GM12891 (cell line): ENCODE data around the gene CNOT3.

ENCODE experiments used
- PAX5 ChIP-seq: IDR thresholded peaks from 2 replicates; pipeline ENCODE4 v1.6.1; 2011; ENCODE audit warnings: low read length, moderate library complexity, mild to moderate bottlenecking; ENCODE audit not compliant: insufficient read depth, severe bottlenecking
- POLR2A ChIP-seq: IDR thresholded peaks from 2 replicates; pipeline ENCODE4 v1.6.1; 2011; ENCODE audit warnings: low read depth, low read length, control low read depth
- POLR2AphosphoS5 ChIP-seq: IDR thresholded peaks from 2 replicates; pipeline ENCODE4 v1.6.1; 2011; ENCODE audit warnings: low read depth, low read length, control low read depth
- POU2F2 ChIP-seq: IDR thresholded peaks from 2 replicates; pipeline ENCODE4 v1.6.1; 2011; ENCODE audit warnings: low read depth, mild to moderate bottlenecking, control low read depth, low read length, moderate library complexity
- SPI1 ChIP-seq: IDR thresholded peaks from 2 replicates; pipeline ENCODE4 v1.6.1; 2011; ENCODE audit warnings: low read depth, low read length, control low read depth
- TAF1 ChIP-seq: IDR thresholded peaks from 2 replicates; pipeline ENCODE4 v1.6.1; 2011; ENCODE audit warnings: low read depth, low read length, control low read depth

- no peak for TF ChIP-seq POLR2AphosphoS5
- no peak for TF ChIP-seq POU2F2
- no peak for TF ChIP-seq POLR2A
- no peak for TF ChIP-seq SPI1
- no peak for TF ChIP-seq TAF1
- TF ChIP-seq PAX5 = no peak
These were observed 41.2 kb downstream of the CNOT3 start for GRCh38 chr19:54178581-54179261.
